GM19468 (cell line): ENCODE results near the gene ERMARD.

Source experiments
- ATAC-seq: cut with Tn5 transposase; IDR thresholded peaks from one replicate; pipeline ENCODE4 v1.9.1; 2021; ENCODE audit warnings: mild to moderate bottlenecking, moderate library complexity, moderate number of reproducible peaks; ENCODE audit not compliant: unreplicated experiment; ENCODE audit errors: extremely low read depth

ERMARD gene

DNA sequence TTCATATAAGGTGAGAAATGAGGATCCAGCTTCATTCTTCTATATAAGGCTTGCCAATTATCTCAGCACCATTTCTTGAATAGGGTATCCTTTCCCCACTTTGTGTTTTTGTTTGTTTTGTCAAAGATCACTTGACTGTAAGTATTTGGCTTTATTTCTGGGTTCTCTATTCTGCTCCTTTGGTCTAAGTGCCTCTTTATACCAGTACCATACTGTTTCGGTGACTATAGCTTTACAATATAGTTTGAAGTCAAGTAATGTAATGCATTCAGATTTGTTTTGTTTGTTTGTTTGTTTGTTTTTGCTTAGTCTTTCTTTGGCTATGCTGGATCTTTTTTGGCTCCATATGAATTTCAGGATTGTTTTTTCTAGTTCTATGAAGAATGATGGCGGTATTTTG is 64.6 kb downstream of the ERMARD start:
- ATAC-seq, result no peak

- ATAC-seq, result no peak
Measured at GRCh38 chr6:169816975-169817374, 65.6 kb downstream of the ERMARD start.

DNA sequence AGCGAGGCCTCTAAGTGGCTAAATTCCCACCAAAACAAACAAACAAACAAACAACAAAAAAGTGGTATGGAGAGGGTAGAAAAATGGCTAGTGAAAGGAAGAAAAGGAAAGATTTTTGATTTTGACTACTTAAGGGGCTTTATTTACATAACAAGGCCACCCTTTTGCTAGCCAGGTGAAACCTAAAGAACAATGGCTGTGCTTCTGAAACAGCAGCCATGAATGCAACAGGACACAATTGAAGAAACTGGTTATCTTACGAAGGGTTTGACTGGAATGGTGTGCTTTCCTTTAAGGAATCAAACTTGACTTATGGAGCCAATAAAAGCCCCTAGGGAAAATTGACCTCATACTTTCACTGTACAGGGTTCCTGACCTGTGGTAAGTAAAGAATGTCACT is 68.9 kb downstream of the ERMARD start:
- no peak for ATAC-seq

DNA sequence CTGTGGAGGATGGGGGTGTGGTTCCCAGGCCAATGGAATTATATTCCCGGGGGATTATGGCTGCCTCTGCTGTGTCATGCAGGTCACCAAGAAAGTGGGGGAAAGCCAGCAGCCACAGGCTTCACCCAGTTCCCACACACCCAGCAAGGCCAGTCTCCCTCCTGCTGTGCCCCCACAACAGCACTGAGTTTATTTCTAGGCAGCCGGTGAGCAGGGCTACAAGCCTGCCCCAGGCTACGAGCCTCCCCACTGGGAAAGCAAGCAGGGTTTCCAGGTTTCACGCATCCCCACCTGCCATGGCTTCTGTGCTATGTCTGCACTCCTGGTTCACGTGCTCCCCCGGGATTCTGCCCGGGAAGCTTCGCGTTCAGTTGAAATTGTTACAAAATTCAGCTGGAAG is 72.6 kb downstream of the ERMARD start:
- ATAC-seq, result no peak

DNA sequence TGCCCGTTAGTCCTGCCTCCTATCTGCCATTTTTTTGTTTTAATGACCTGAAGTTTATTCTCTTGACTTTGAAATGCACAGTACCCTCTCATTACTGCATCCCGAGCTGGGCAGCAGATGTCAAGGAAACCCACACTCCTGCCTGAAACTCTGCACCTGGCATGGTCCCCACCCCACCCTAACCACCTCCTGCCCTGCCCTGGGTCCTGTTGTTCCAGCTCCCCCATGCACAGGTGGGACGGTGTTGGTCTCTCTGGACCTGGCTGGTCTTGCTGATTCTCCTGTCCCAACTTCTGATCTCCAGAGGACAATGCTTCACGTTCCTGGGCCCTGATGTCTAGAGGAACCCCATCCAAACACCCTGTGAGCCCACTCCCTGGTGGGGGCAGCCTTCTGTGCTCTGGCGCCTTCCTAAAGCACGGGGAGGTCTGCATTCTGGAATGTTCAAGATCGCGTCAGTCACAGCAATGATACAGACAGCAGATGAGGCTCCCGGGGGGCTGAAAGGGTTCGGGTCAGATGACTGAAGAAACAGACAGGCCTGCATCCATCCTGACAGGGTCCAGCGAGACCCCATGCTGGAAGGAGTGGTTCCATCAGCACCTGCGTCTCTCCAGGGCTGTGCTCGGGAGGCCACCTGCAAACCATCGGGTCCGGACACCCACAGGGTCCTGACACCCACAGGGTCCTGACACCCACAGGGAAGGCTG is 73.6 kb downstream of the ERMARD start:
- no peak for ATAC-seq

DNA sequence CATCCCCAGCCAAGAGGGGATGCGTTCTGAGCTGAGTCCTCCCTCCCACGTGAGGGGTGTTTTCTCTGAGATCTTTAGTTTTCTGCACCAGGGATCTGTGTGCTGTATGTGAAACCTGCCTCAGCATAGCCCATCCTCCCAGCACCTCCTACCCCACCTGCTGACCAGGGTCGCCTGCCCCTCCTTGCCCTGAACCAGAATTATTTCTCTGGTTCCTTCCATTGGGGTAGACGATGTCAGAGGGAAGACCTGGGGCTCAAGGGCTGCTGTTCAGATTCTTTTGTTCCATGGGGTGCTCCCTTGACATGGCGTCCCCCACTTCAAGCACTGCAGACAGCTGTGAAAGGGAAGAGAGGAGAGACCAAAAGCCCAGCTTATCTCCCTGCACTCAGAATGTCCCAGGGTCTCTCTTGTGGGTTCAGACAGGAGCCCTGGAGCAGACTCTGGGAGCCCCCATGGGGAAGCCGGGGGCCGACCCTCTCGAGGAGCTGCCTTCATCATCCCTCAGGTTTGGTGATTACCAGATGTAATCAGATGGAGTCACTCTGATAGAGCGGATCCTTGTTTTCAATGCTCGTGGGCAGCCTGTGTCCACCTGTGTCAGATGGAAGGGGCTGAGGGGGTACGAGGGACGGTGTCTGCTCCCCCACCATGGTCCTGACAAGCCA is 74.3 kb downstream of the ERMARD start:
- ATAC-seq, result no peak

DNA sequence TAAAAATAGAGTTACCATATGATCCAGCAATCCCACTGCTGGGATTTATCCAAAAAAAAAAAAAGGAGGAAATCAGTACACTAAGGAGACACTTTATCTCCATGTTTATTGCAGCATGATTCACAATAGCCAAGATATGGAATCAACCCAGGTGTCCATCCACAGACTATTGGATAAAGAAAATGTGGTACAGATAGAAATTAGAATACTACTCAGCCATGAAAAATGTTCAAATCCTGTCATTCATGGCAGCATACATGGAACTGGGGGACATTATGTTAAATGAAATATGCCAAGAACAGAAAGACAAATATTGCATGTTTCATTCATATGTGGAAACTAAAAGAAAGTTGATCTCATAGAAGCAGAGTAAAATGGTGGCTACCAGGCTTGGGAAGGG is 75.3 kb downstream of the ERMARD start:
- ATAC-seq, result no peak

- ATAC-seq, result no peak
Measured at GRCh38 chr6:169827290-169827717, 75.9 kb downstream of the ERMARD start.

DNA sequence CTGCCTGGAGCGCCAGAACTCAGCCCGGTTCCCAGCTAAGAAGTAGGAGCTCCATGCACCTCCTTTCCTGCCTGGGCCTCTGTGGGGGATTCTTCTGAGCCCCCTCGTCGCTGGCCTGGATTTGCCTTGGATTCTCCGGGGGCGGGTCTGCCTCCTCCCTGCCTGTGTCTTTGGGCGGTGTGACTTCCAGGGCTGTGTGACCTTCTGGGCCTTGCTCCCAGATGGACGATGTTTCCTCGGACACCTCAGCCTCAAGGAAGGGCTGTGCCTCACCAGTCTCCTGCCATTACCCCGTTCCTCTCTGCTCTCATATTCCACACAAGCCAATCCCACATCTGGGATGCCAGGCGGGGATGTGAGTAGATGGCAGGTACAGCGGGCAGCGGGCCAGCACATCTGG is 76.8 kb downstream of the ERMARD start:
- ATAC-seq, result no peak

GRCh38 chr6:169829786-169830185 is 78.4 kb downstream of the ERMARD start:
- no peak for ATAC-seq

GRCh38 chr6:169830876-169831275 is 79.5 kb downstream of the ERMARD start:
- ATAC-seq, result no peak
